Measurements from ENCODE around the gene MFGE8. TPM values are rescaled to one million over a fixed set of nuclear protein-coding genes. Genes with fewer than 3 reads are reported as not detected.

The MFGE8 gene
- total RNA-seq, 1 experiment from 2014 or later: not detected

GRCh38 chr15:88891540-88892254 lies 21.5 kb downstream of the MFGE8 start:
- no peak overlapping the region for H3K4me2 ChIP-seq (ENCODE audit: low read depth, low read length, poor library complexity, severe bottlenecking)
- DNase-seq: no peak
- H3K9me2 ChIP-seq (replicated peaks; ENCODE audit: insufficient read depth, low read length): no peaks in the 10 kb centered on the region
- no peak overlapping the region for H3K27ac ChIP-seq (ENCODE audit: low read length)
- H2AFZ ChIP-seq (ENCODE audit: low read length): no peak overlapping the region
- no peak overlapping the region for H3K4me3 ChIP-seq (ENCODE audit: low read length)
- H3K79me2 ChIP-seq (ENCODE audit: low read length): no peaks in the 10 kb centered on the region
- no peak overlapping the region for H3K9ac ChIP-seq (ENCODE audit: low read length)
- no peaks in the 10 kb centered on the region for H3K4me1 ChIP-seq (ENCODE audit: low read length)
- no peaks in the 10 kb centered on the region for H3K36me3 ChIP-seq (ENCODE audit: insufficient read depth, low read length)
- no peaks in the 10 kb centered on the region for H3K9me3 ChIP-seq (ENCODE audit: low read length)
- H4K20me1 ChIP-seq (ENCODE audit: insufficient read depth, low read depth, low read length): no peaks in the 10 kb centered on the region
- H3K27me3 ChIP-seq (ENCODE audit: low read length): no peaks in the 10 kb centered on the region

- H3K27me3 ChIP-seq (ENCODE audit: low read length): no peaks in the 10 kb centered on the region
- H2AFZ ChIP-seq (ENCODE audit: low read length): no peak overlapping the region
- H3K9me2 ChIP-seq (replicated peaks; ENCODE audit: insufficient read depth, low read length): no peaks in the 10 kb centered on the region
- no peak overlapping the region for H3K27ac ChIP-seq (ENCODE audit: low read length)
- H3K36me3 ChIP-seq (ENCODE audit: insufficient read depth, low read length): no peaks in the 10 kb centered on the region
- H3K4me2 ChIP-seq (ENCODE audit: low read depth, low read length, poor library complexity, severe bottlenecking): no peak overlapping the region
- no peak overlapping the region for H3K9ac ChIP-seq (ENCODE audit: low read length)
- no peaks in the 10 kb centered on the region for H4K20me1 ChIP-seq (ENCODE audit: insufficient read depth, low read depth, low read length)
- no peak overlapping the region for H3K4me3 ChIP-seq (ENCODE audit: low read length)
- no peaks in the 10 kb centered on the region for H3K79me2 ChIP-seq (ENCODE audit: low read length)
- H3K9me3 ChIP-seq (ENCODE audit: low read length): no peaks in the 10 kb centered on the region
- H3K4me1 ChIP-seq (ENCODE audit: low read length): no peaks in the 10 kb centered on the region
- no peak for DNase-seq
Measured at GRCh38 chr15:88890495-88890894, 22.7 kb downstream of the MFGE8 start.

GRCh38 chr15:88888719-88889118 lies 24.5 kb downstream of the MFGE8 start:
- Histone ChIP-seq H3K9ac (ENCODE audit: low read length) (no peak overlapping the region), H2AFZ (ENCODE audit: low read length) (no peak overlapping the region), H3K27ac (ENCODE audit: low read length) (no peak overlapping the region), H3K27me3 (ENCODE audit: low read length) (no peaks in the 10 kb centered on the region), H3K79me2 (ENCODE audit: low read length) (no peaks in the 10 kb centered on the region), H3K36me3 (ENCODE audit: insufficient read depth, low read length) (no peaks in the 10 kb centered on the region), H3K9me3 (ENCODE audit: low read length) (no peaks in the 10 kb centered on the region), H4K20me1 (ENCODE audit: insufficient read depth, low read depth, low read length) (no peaks in the 10 kb centered on the region), H3K4me1 (ENCODE audit: low read length) (no peaks in the 10 kb centered on the region), H3K9me2 (replicated peaks; ENCODE audit: insufficient read depth, low read length) (no peaks in the 10 kb centered on the region), H3K4me3 (ENCODE audit: low read length) (no peak overlapping the region), H3K4me2 (ENCODE audit: low read depth, low read length, poor library complexity, severe bottlenecking) (no peak overlapping the region)
- DNase-seq: no peak

GRCh38 chr15:88887068-88887580 lies 26.1 kb downstream of the MFGE8 start:
- H3K9me3 ChIP-seq (ENCODE audit: low read length): no peaks in the 10 kb centered on the region
- no peaks in the 10 kb centered on the region for H3K79me2 ChIP-seq (ENCODE audit: low read length)
- H2AFZ ChIP-seq (ENCODE audit: low read length): no peak overlapping the region
- no peak overlapping the region for H3K9ac ChIP-seq (ENCODE audit: low read length)
- no peak overlapping the region for H3K4me3 ChIP-seq (ENCODE audit: low read length)
- no peaks in the 10 kb centered on the region for H3K27me3 ChIP-seq (ENCODE audit: low read length)
- H4K20me1 ChIP-seq (ENCODE audit: insufficient read depth, low read depth, low read length): no peaks in the 10 kb centered on the region
- no peaks in the 10 kb centered on the region for H3K36me3 ChIP-seq (ENCODE audit: insufficient read depth, low read length)
- no peak overlapping the region for H3K4me2 ChIP-seq (ENCODE audit: low read depth, low read length, poor library complexity, severe bottlenecking)
- no peaks in the 10 kb centered on the region for H3K4me1 ChIP-seq (ENCODE audit: low read length)
- no peaks in the 10 kb centered on the region for H3K9me2 ChIP-seq (replicated peaks; ENCODE audit: insufficient read depth, low read length)
- H3K27ac ChIP-seq (ENCODE audit: low read length): no peak overlapping the region
- DNase-seq: no peak

- Histone ChIP-seq H3K9me3 (ENCODE audit: low read length) (no peaks in the 10 kb centered on the region), H3K4me3 (ENCODE audit: low read length) (no peak overlapping the region), H3K79me2 (ENCODE audit: low read length) (no peaks in the 10 kb centered on the region), H3K9ac (ENCODE audit: low read length) (no peak overlapping the region), H2AFZ (ENCODE audit: low read length) (no peak overlapping the region), H3K27me3 (ENCODE audit: low read length) (no peaks in the 10 kb centered on the region), H4K20me1 (ENCODE audit: insufficient read depth, low read depth, low read length) (no peaks in the 10 kb centered on the region), H3K36me3 (ENCODE audit: insufficient read depth, low read length) (no peaks in the 10 kb centered on the region), H3K27ac (ENCODE audit: low read length) (no peak overlapping the region), H3K4me1 (ENCODE audit: low read length) (no peaks in the 10 kb centered on the region), H3K4me2 (ENCODE audit: low read depth, low read length, poor library complexity, severe bottlenecking) (no peak overlapping the region), H3K9me2 (replicated peaks; ENCODE audit: insufficient read depth, low read length) (no peaks in the 10 kb centered on the region)
- no peak for DNase-seq
Measured at GRCh38 chr15:88882785-88883184, 30.4 kb downstream of the MFGE8 start.

GRCh38 chr15:88881775-88882174 lies 31.4 kb downstream of the MFGE8 start:
- no peak overlapping the region for H2AFZ ChIP-seq (ENCODE audit: low read length)
- H4K20me1 ChIP-seq (ENCODE audit: insufficient read depth, low read depth, low read length): no peaks in the 10 kb centered on the region
- no peaks in the 10 kb centered on the region for H3K9me3 ChIP-seq (ENCODE audit: low read length)
- H3K9ac ChIP-seq (ENCODE audit: low read length): no peak overlapping the region
- no peaks in the 10 kb centered on the region for H3K36me3 ChIP-seq (ENCODE audit: insufficient read depth, low read length)
- H3K27ac ChIP-seq (ENCODE audit: low read length): no peak overlapping the region
- H3K4me1 ChIP-seq (ENCODE audit: low read length): no peaks in the 10 kb centered on the region
- H3K4me3 ChIP-seq (ENCODE audit: low read length): no peak overlapping the region
- H3K27me3 ChIP-seq (ENCODE audit: low read length): no peaks in the 10 kb centered on the region
- H3K9me2 ChIP-seq (replicated peaks; ENCODE audit: insufficient read depth, low read length): no peaks in the 10 kb centered on the region
- DNase-seq: no peak
- no peaks in the 10 kb centered on the region for H3K79me2 ChIP-seq (ENCODE audit: low read length)
- no peak overlapping the region for H3K4me2 ChIP-seq (ENCODE audit: low read depth, low read length, poor library complexity, severe bottlenecking)

- Histone ChIP-seq H3K4me2 (ENCODE audit: low read depth, low read length, poor library complexity, severe bottlenecking) (no peak overlapping the region), H3K27me3 (ENCODE audit: low read length) (no peaks in the 10 kb centered on the region), H3K4me1 (ENCODE audit: low read length) (no peaks in the 10 kb centered on the region), H3K9me3 (ENCODE audit: low read length) (no peaks in the 10 kb centered on the region), H3K9ac (ENCODE audit: low read length) (no peak overlapping the region), H3K36me3 (ENCODE audit: insufficient read depth, low read length) (no peaks in the 10 kb centered on the region), H3K9me2 (replicated peaks; ENCODE audit: insufficient read depth, low read length) (no peaks in the 10 kb centered on the region), H3K4me3 (ENCODE audit: low read length) (no peak overlapping the region), H2AFZ (ENCODE audit: low read length) (no peak overlapping the region), H3K27ac (ENCODE audit: low read length) (no peak overlapping the region), H4K20me1 (ENCODE audit: insufficient read depth, low read depth, low read length) (no peaks in the 10 kb centered on the region), H3K79me2 (ENCODE audit: low read length) (no peaks in the 10 kb centered on the region)
- DNase-seq: no peak
Measured at GRCh38 chr15:88880944-88881740, 32.0 kb downstream of the MFGE8 start.

GRCh38 chr15:88878720-88879184 lies 34.4 kb downstream of the MFGE8 start:
- no peak overlapping the region for H2AFZ ChIP-seq (ENCODE audit: low read length)

More at GRCh38 chr15:88878720-88879184, 34.4 kb downstream of the MFGE8 start:
- H3K4me1 ChIP-seq (ENCODE audit: low read length): no peaks in the 10 kb centered on the region
- H3K9me2 ChIP-seq (replicated peaks; ENCODE audit: insufficient read depth, low read length): no peaks in the 10 kb centered on the region
- no peaks in the 10 kb centered on the region for H4K20me1 ChIP-seq (ENCODE audit: insufficient read depth, low read depth, low read length)
- no peaks in the 10 kb centered on the region for H3K27me3 ChIP-seq (ENCODE audit: low read length)
- no peaks in the 10 kb centered on the region for H3K79me2 ChIP-seq (ENCODE audit: low read length)
- H3K9ac ChIP-seq (ENCODE audit: low read length): no peak overlapping the region
- H3K27ac ChIP-seq (ENCODE audit: low read length): no peak overlapping the region
- peak; percentile 82 for DNase-seq
- no peak overlapping the region for H3K4me2 ChIP-seq (ENCODE audit: low read depth, low read length, poor library complexity, severe bottlenecking)
- no peaks in the 10 kb centered on the region for H3K36me3 ChIP-seq (ENCODE audit: insufficient read depth, low read length)
- no peaks in the 10 kb centered on the region for H3K9me3 ChIP-seq (ENCODE audit: low read length)
- no peak overlapping the region for H3K4me3 ChIP-seq (ENCODE audit: low read length)
